OCI-LY3 (cell line): ENCODE data around the gene PPFIA2.

ENCODE experiments used
- CTCF ChIP-seq: fragments of 200-600, 300-600 bp; sonication (generic); IDR thresholded peaks from 2 replicates; pipeline ENCODE4 v1.5.1; 2014; ENCODE audit warnings: antibody characterized with exemption, low read length, low read depth
- EZH2phosphoT487 ChIP-seq: fragments of 200-600 bp; shearing (Covaris generic); IDR thresholded peaks from 2 replicates; pipeline ENCODE4 v1.6.1; 2018; ENCODE audit warnings: antibody characterized with exemption, mixed run types, low read depth

- no peak for TF ChIP-seq EZH2phosphoT487
- TF ChIP-seq CTCF = no peak
Measured at GRCh38 chr12:81596558-81596957, 162.6 kb downstream of the PPFIA2 start.
